GM12872 (cell line): ENCODE results near the gene ACVR2A.

ENCODE experiments used
- TF ChIP-seq, protein P1 (sequence below): IDR thresholded peaks from 3 replicates; pipeline ENCODE4 v1.5.1; 2011; ENCODE audit warnings: low read depth, mild to moderate bottlenecking, low read length, moderate library complexity; ENCODE audit not compliant: insufficient read depth

Gene ACVR2A

DNA sequence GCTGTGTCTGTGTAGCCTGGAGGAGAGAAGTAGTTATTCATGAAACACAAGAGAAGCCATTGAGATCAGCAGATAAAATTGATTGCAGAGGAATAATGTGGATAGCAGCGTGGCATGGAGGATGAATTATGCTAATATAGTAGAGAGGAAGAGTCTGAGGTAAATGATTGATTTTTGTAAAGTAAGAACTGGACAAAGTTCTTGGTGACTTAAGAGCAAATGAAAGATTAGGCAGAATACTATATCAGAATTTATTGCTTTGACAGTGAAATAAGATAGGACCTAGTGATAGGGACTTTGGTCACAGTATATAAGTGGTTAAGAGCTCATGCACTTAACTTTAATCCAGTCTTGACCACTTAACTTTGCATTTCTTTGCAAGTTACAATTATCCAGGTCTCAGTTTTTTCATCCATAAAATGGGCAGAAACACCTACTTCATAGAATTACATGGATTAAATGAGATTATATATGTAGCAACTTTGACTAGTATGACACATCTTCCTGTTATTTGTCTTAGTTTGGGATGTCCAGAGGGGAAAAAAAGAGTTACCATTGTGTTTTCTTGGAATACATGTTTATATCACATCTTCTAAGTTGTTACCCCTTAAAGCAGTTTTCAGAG, 29.1 kb downstream of the ACVR2A start:
- TF ChIP-seq, protein P1, sequence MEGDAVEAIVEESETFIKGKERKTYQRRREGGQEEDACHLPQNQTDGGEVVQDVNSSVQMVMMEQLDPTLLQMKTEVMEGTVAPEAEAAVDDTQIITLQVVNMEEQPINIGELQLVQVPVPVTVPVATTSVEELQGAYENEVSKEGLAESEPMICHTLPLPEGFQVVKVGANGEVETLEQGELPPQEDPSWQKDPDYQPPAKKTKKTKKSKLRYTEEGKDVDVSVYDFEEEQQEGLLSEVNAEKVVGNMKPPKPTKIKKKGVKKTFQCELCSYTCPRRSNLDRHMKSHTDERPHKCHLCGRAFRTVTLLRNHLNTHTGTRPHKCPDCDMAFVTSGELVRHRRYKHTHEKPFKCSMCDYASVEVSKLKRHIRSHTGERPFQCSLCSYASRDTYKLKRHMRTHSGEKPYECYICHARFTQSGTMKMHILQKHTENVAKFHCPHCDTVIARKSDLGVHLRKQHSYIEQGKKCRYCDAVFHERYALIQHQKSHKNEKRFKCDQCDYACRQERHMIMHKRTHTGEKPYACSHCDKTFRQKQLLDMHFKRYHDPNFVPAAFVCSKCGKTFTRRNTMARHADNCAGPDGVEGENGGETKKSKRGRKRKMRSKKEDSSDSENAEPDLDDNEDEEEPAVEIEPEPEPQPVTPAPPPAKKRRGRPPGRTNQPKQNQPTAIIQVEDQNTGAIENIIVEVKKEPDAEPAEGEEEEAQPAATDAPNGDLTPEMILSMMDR, result no peak

- TF ChIP-seq, protein P1, result no peak
Observed at GRCh38 chr2:147879846-147880245, 35.0 kb downstream of the ACVR2A start.

DNA sequence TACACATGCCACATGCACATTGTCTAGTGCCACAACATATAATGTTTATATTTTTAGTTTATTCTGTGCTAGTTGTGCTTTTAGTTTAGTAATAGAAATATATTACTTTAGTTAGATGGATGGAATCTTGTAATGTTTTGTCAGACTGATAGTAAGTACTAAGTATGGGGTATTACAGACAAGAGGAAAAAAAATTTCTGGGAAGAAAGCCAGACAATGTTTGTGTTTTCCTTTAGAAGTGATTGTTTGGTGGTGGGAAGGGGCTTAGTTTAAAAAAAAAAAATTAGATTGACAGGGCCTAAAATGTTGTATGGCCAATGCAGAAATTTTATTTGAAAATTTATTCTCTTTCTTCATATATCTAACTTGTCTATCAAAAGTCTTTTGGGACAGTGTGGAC, 37.8 kb downstream of the ACVR2A start:
- TF ChIP-seq, protein P1, result no peak

- TF ChIP-seq, protein P1, result no peak
Observed at GRCh38 chr2:147884830-147885229, 40.0 kb downstream of the ACVR2A start.

DNA sequence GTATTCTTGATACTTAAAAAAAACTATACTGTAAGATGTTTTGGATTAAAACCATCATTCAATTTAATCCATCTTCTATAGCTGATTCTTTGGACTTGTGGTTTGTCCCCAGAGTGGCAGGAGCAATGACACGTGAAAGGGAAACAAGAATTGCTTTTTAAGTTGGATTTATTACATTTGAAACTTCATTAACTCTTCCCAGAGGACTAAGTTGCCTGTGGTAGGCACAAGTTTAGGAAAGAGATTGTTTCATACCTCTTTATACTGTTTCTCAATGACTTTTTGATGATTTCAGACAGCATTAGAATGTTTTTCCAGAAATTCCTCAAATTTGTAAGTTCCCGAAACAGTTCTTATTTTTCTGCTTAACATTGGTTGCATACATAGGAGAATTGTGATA, 41.3 kb downstream of the ACVR2A start:
- TF ChIP-seq, protein P1, result no peak

- TF ChIP-seq, protein P1, result no peak
Observed at GRCh38 chr2:147888680-147889079, 43.9 kb downstream of the ACVR2A start.

GRCh38 chr2:147904051-147904450, 59.2 kb downstream of the ACVR2A start:
- TF ChIP-seq, protein P1, result no peak
